IMR-90 (cell line): ENCODE measurements around the gene OR10A7. TPM values are rescaled to one million over a fixed set of nuclear protein-coding genes. Genes with fewer than 3 reads are reported as not detected.

Source experiments
- ATAC-seq: fragments of 200-7000 bp; cut with Tn5 transposase; 2 replicates; pipeline ENCODE4 v1.9.1; 2020; ENCODE audit warnings: low read depth, mild to moderate bottlenecking, moderate library complexity
- BruUV-seq: library from RNA; stranded (reverse); fragments of 400-500 nt; replicated peaks from 2 replicates; lab custom pipeline; 2021; lab: Mats Ljungman, UMichigan
- CTCF ChIA-PET: fragments of 300-600 bp; formaldehyde crosslinking; extraction: SDS; loops from one replicate; lab custom pipeline; 2021; ENCODE audit warnings: antibody characterized with exemption; lab: Yijun Ruan, JAX
- POLR2A ChIA-PET: fragments of 300-600 bp; sonication (Branson Sonifier 250); formaldehyde crosslinking; loops from one replicate; lab custom pipeline; 2022; ENCODE audit warnings: antibody characterized with exemption; ENCODE audit not compliant: unreplicated experiment; lab: Charles Lee
- DNase-seq: peaks from one replicate; pipeline ENCODE4 v3.0.0; 2013
- H2AFZ ChIP-seq: replicated peaks from 2 replicates; pipeline ENCODE3; 2013; ENCODE audit warnings: low read length, mild to moderate bottlenecking; ENCODE audit not compliant: poor library complexity
- H2AK5ac ChIP-seq: 2 replicates; pipeline ENCODE4 v1.6.1; 2013; ENCODE audit warnings: low read depth, low read length, inconsistent platforms
- H2AK9ac ChIP-seq: replicated peaks from 2 replicates; pipeline ENCODE3; 2013; ENCODE audit warnings: mild to moderate bottlenecking, low read depth, low read length, moderate library complexity; ENCODE audit not compliant: poor library complexity
- H2BK120ac ChIP-seq: 2 replicates; pipeline ENCODE4 v1.6.1; 2013; ENCODE audit warnings: low read depth, low read length, inconsistent platforms
- H2BK15ac ChIP-seq: 3 replicates; pipeline ENCODE4 v1.6.1; 2013; ENCODE audit warnings: low read depth, low read length, inconsistent platforms
- H2BK20ac ChIP-seq: 2 replicates; pipeline ENCODE4 v1.6.1; 2013; ENCODE audit warnings: low read depth, mild to moderate bottlenecking, inconsistent platforms, low read length, moderate library complexity
- H2BK5ac ChIP-seq: 2 replicates; pipeline ENCODE4 v1.6.1; 2013; ENCODE audit warnings: mild to moderate bottlenecking, low read depth, low read length, inconsistent platforms; ENCODE audit not compliant: poor library complexity, severe bottlenecking
- H3K14ac ChIP-seq: replicated peaks from 2 replicates; pipeline ENCODE4 v1.6.1; 2013; ENCODE audit warnings: low read depth, low read length, inconsistent platforms
- H3K18ac ChIP-seq: 2 replicates; pipeline ENCODE4 v1.6.1; 2013; ENCODE audit warnings: low read depth, low read length, control low read depth
- H3K23ac ChIP-seq: 2 replicates; pipeline ENCODE4 v1.6.1; 2013; ENCODE audit warnings: low read depth, low read length, inconsistent platforms
- H3K27ac ChIP-seq: 2 replicates; pipeline ENCODE4 v1.5.1; 2013; ENCODE audit warnings: mild to moderate bottlenecking, control low read depth, low read length; ENCODE audit not compliant: insufficient read depth
- H3K27me3 ChIP-seq: 2 replicates; pipeline ENCODE4 v1.6.1; 2013; ENCODE audit warnings: low read length; ENCODE audit not compliant: control insufficient read depth, insufficient read depth
- H3K36me3 ChIP-seq: 2 replicates; pipeline ENCODE4 v1.6.1; 2013; ENCODE audit warnings: low read length, mixed read lengths; ENCODE audit not compliant: control insufficient read depth, insufficient read depth
- H3K4ac ChIP-seq: 2 replicates; pipeline ENCODE4 v1.6.1; 2013; ENCODE audit warnings: low read depth, low read length, inconsistent platforms
- H3K4me1 ChIP-seq: 2 replicates; pipeline ENCODE4 v1.6.1; 2013; ENCODE audit warnings: low read length, mixed read lengths; ENCODE audit not compliant: control insufficient read depth, insufficient read depth
- H3K4me2 ChIP-seq: 2 replicates; pipeline ENCODE4 v1.6.1; 2013; ENCODE audit warnings: low read depth, mild to moderate bottlenecking, control low read depth, low read length, moderate library complexity
- H3K4me3 ChIP-seq: 2 replicates; pipeline ENCODE4 v1.5.1; 2013; ENCODE audit warnings: low read depth, mild to moderate bottlenecking, control low read depth, low read length, moderate library complexity; ENCODE audit not compliant: insufficient read depth
- H3K56ac ChIP-seq: 2 replicates; pipeline ENCODE4 v1.6.1; 2013; ENCODE audit warnings: low read length, inconsistent platforms; ENCODE audit not compliant: insufficient read depth; ENCODE audit errors: extremely low read depth
- H3K79me1 ChIP-seq, 2 experiments: 2 replicates each; pipeline ENCODE4 v1.6.1; 2013; ENCODE audit warnings: low read length in 2 of 2, inconsistent platforms in 1 of 2, low read depth in 1 of 2
- H3K9ac ChIP-seq: 2 replicates; pipeline ENCODE4 v1.6.1; 2013; ENCODE audit warnings: low read depth, low read length, control low read depth
- H3K9me1 ChIP-seq: 2 replicates; pipeline ENCODE4 v1.6.1; 2013; ENCODE audit warnings: low read length, inconsistent platforms; ENCODE audit not compliant: insufficient read depth
- H3K9me3 ChIP-seq: 2 replicates; pipeline ENCODE4 v1.6.1; 2013; ENCODE audit warnings: low read length; ENCODE audit not compliant: control insufficient read depth, insufficient read depth
- H4K20me1 ChIP-seq: 2 replicates; pipeline ENCODE4 v1.6.1; 2013; ENCODE audit warnings: low read length, inconsistent platforms; ENCODE audit not compliant: insufficient read depth
- H4K5ac ChIP-seq: 2 replicates; pipeline ENCODE4 v1.6.1; 2013; ENCODE audit warnings: mild to moderate bottlenecking, low read depth, low read length, control low read depth
- H4K8ac ChIP-seq, 2 experiments: 2 replicates each; pipeline ENCODE4 v1.6.1; 2013; ENCODE audit warnings: low read depth in 2 of 2, low read length in 2 of 2, control low read depth in 1 of 2, inconsistent platforms in 1 of 2
- H4K91ac ChIP-seq: 2 replicates; pipeline ENCODE4 v1.6.1; 2013; ENCODE audit warnings: low read depth, low read length, inconsistent platforms; ENCODE audit not compliant: insufficient read depth
- POLR2A ChIP-seq: IDR thresholded peaks from 2 replicates; pipeline ENCODE4 v1.6.1; 2012; ENCODE audit warnings: mild to moderate bottlenecking, low read depth, low read length
- RCOR1 ChIP-seq: IDR thresholded peaks from 2 replicates; pipeline ENCODE4 v1.6.1; 2012; ENCODE audit warnings: mild to moderate bottlenecking, low read length, improper control_type of control experiment; ENCODE audit not compliant: insufficient replicate concordance
- WGBS, 2 experiments: methylation state at CpG; one replicate each; pipeline versions ENCODE4 v1.1.5 to v1.1.7; 2013; ENCODE audit warnings: missing lambda C conversion rate in 2 of 2; ENCODE audit not compliant: insufficient read length in 1 of 2; ENCODE audit errors: extremely low coverage in 2 of 2; 5-methylcytosine and 5-hydroxymethylcytosine counted together
- dilution Hi-C: fragments of 300-500 bp; cut with HindIII; formaldehyde crosslinking; loops from one replicate; pipeline ENCODE4 v1.14.3; 2018; ENCODE audit warnings: low sequenced_read_pairs; ENCODE audit not compliant: unreplicated experiment
- in situ Hi-C: fragments of 300-500 bp; cut with MboI; formaldehyde crosslinking; loops from 3 replicates; pipeline ENCODE4 v1.14.3; 2019; ENCODE audit warnings: low sequenced_read_pairs, inconsistent platforms, mixed read lengths
- intact Hi-C: fragments of 100-400 bp; cut with micrococcal nuclease; formaldehyde crosslinking; loops from 2 replicates; pipeline ENCODE4 v1.10.0; 2022
- polyA plus RNA-seq, 3 experiments: library from polyadenylated mRNA; depleted of rRNA; stranded (reverse); fragments of >200 nt; gene quantifications; 2 replicates each; pipeline ENCODE4 v1.2.3, GENCODE V29; 2012; ENCODE audit warnings: low replicate concordance in 1 of 3
- total RNA-seq: library from RNA; depleted of rRNA; stranded (reverse); fragments of >200 nt; gene quantifications from 2 replicates; pipeline ENCODE4 v1.2.3, GENCODE V29; 2012; rRNA removed

Gene OR10A7
- total and polyA plus RNA-seq, 2 of the 4 experiments (the other 2 are of a cell fraction), result not detected

DNA sequence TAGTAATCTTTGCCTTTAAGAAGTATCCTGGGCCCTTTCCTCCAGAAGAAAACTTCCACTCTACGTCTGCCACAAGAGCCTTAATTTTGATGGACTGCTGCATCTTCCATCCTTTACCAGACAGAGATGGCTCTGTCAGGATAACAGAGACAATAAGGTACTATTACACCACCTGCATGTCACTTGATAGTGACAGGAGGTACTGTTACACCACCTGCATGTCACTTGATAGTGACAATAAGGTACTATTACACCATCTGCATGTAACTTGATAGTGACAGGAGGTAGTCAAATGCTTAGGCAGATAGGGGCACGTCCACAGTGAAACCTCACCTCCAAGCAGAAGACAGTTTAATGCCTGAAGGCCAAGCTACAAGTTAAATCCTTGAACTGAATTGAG lies 37.5 kb downstream of the OR10A7 start:
- no peak for TF ChIP-seq RCOR1
- TF ChIP-seq POLR2A, result no peak
- CTCF ChIA-PET, result no interaction called here

More for the DNA sequence above, 37.5 kb downstream of the OR10A7 start:
- Histone ChIP-seq H4K8ac (no peak overlapping the region), H4K5ac (no peak overlapping the region), H3K23ac (no peak overlapping the region), H3K36me3 (no peaks in the 10 kb centered on the region), H3K27me3 (no peaks in the 10 kb centered on the region), H3K18ac (no peak overlapping the region), H3K79me1 (no peaks in the 10 kb centered on the region), H2AFZ (no peak overlapping the region), H2BK5ac (no peak overlapping the region), H2BK15ac (no peak overlapping the region), H3K27ac (no peak overlapping the region), H3K9me3 (no peaks in the 10 kb centered on the region), H2AK5ac (no peak overlapping the region), H3K4me1 (no peaks in the 10 kb centered on the region), H3K9ac (no peak overlapping the region), H3K4me3 (no peak overlapping the region), H2BK20ac (no peak overlapping the region), H4K91ac (no peak overlapping the region), H3K14ac (no peak overlapping the region), H3K4me2 (no peak overlapping the region), H3K4ac (no peak overlapping the region), H3K9me1 (no peaks in the 10 kb centered on the region), H2BK120ac (no peak overlapping the region), H4K20me1 (no peaks in the 10 kb centered on the region), H2AK9ac (no peak overlapping the region), H3K56ac (no peak overlapping the region)
- DNase-seq, result no peak
- dilution Hi-C loops (no loop called here), intact Hi-C loops (no loop called here), in situ Hi-C loops (no loop called here)
- WGBS, 2 experiments, result 17% methylated on average over 1 of the region's 2 CpGs; no CpG with 5 or more reads in 1 of the 2 experiments
- POLR2A ChIA-PET, result no interaction called here
- ATAC-seq, result no peak
- no TSS peak for BruUV-seq

Other genes starting within 250 kb of the OR10A7 start
- gene TESPA1, start 236.3 kb upstream of the OR10A7 start, total RNA-seq, result not detected in 2 replicates
- gene TESPA1, start 236.3 kb upstream of the OR10A7 start, polyA plus RNA-seq (2012; rRNA removed), result not detected in 2 replicates
- not detected in 2 replicates for gene NEUROD4, start 201.1 kb upstream of the OR10A7 start, total RNA-seq
- not detected in 2 replicates for gene NEUROD4, start 201.1 kb upstream of the OR10A7 start, polyA plus RNA-seq (2012; rRNA removed)
- gene OR9K2, start 94.6 kb upstream of the OR10A7 start, total RNA-seq, result not detected in 2 replicates
- gene OR9K2, start 94.6 kb upstream of the OR10A7 start, polyA plus RNA-seq (2012; rRNA removed), result not detected in 2 replicates
- not detected in 2 replicates for gene OR6C74, start 23.6 kb downstream of the OR10A7 start, total RNA-seq
- gene OR6C74, start 23.6 kb downstream of the OR10A7 start, polyA plus RNA-seq (2012; rRNA removed), result not detected in 2 replicates
- not detected in 2 replicates for gene OR6C6, start 75.5 kb downstream of the OR10A7 start, total RNA-seq
- gene OR6C6, start 75.5 kb downstream of the OR10A7 start, polyA plus RNA-seq (2012; rRNA removed), result not detected in 2 replicates
- not detected in 2 replicates for gene OR6C1, start 93.3 kb downstream of the OR10A7 start, total RNA-seq
- gene OR6C1, start 93.3 kb downstream of the OR10A7 start, polyA plus RNA-seq (2012; rRNA removed), result not detected in 2 replicates
- gene OR6C3, start 109.7 kb downstream of the OR10A7 start, total RNA-seq, result not detected in 2 replicates
- gene OR6C3, start 109.7 kb downstream of the OR10A7 start, polyA plus RNA-seq (2012; rRNA removed), result not detected in 2 replicates
- not detected in 2 replicates for gene OR6C75, start 141.9 kb downstream of the OR10A7 start, total RNA-seq
- not detected in 2 replicates for gene OR6C75, start 141.9 kb downstream of the OR10A7 start, polyA plus RNA-seq (2012; rRNA removed)
- gene OR6C65, start 179.5 kb downstream of the OR10A7 start, total RNA-seq, result not detected in 2 replicates
- not detected in 2 replicates for gene OR6C65, start 179.5 kb downstream of the OR10A7 start, polyA plus RNA-seq (2012; rRNA removed)
- not detected in 2 replicates for gene OR6C76, start 205.2 kb downstream of the OR10A7 start, total RNA-seq
- not detected in 2 replicates for gene OR6C76, start 205.2 kb downstream of the OR10A7 start, polyA plus RNA-seq (2012; rRNA removed)
- gene OR6C2, start 223.1 kb downstream of the OR10A7 start, total RNA-seq, result not detected in 2 replicates
- gene OR6C2, start 223.1 kb downstream of the OR10A7 start, polyA plus RNA-seq (2012; rRNA removed), result not detected in 2 replicates
- not detected in 2 replicates for gene OR6C70, start 249.1 kb downstream of the OR10A7 start, total RNA-seq
- gene OR6C70, start 249.1 kb downstream of the OR10A7 start, polyA plus RNA-seq (2012; rRNA removed), result not detected in 2 replicates